ENCODE data around the gene BRF1.
"Not testable (repeated sequence)": the region's sequence is repeated elsewhere in the genome, so short reads cannot be mapped to it uniquely, and the experiment has no call there.

The BRF1 gene

GRCh38 chr14:105300542-105301102 lies at the start of gene BRF1:
Gene BRF1 (minus strand): TSS chr14:105301001. CDS start chr14:105300629, 372 bp downstream.
- ATAC-seq = peak; percentile 90 to 94

- ATAC-seq = no peak
Measured at GRCh38 chr14:105349992-105350391, 49.2 kb upstream of the BRF1 start.

GRCh38 chr14:105348945-105349699 lies 48.3 kb upstream of the BRF1 start:
- ATAC-seq = no peak

- ATAC-seq = no peak
Measured at GRCh38 chr14:105348169-105348944, 47.6 kb upstream of the BRF1 start.

GRCh38 chr14:105347587-105347968 lies 46.8 kb upstream of the BRF1 start:
- no peak for ATAC-seq

- no peak for ATAC-seq
Measured at GRCh38 chr14:105346876-105347586, 46.2 kb upstream of the BRF1 start.

GRCh38 chr14:105346200-105346533 lies 45.4 kb upstream of the BRF1 start:
- no peak for ATAC-seq

- no peak for ATAC-seq
Measured at GRCh38 chr14:105343194-105343593, 42.4 kb upstream of the BRF1 start.

- no peak for ATAC-seq
Measured at GRCh38 chr14:105340821-105341733, 40.3 kb upstream of the BRF1 start.

GRCh38 chr14:105337966-105338741 lies 37.4 kb upstream of the BRF1 start:
- no peak for ATAC-seq

- no peak for ATAC-seq
Measured at GRCh38 chr14:105337433-105337832, 36.6 kb upstream of the BRF1 start.

- ATAC-seq = no peak
Measured at GRCh38 chr14:105336477-105337287, 35.9 kb upstream of the BRF1 start.

- no peak for ATAC-seq
Measured at GRCh38 chr14:105335735-105336476, 35.1 kb upstream of the BRF1 start.

GRCh38 chr14:105335231-105335542 lies 34.4 kb upstream of the BRF1 start:
- ATAC-seq = not testable (repeated sequence)

- no peak for ATAC-seq
Measured at GRCh38 chr14:105334383-105335230, 33.8 kb upstream of the BRF1 start.

- ATAC-seq = no peak
Measured at GRCh38 chr14:105333613-105334364, 33.0 kb upstream of the BRF1 start.

- no peak for ATAC-seq
Measured at GRCh38 chr14:105333020-105333490, 32.3 kb upstream of the BRF1 start.

- no peak for ATAC-seq
Measured at GRCh38 chr14:105332350-105332874, 31.6 kb upstream of the BRF1 start.

All from activated CD4-positive, CD25-positive, alpha-beta regulatory T cell treated with anti-CD3 and anti-CD28 coated beads, Interleukin-2, amount 50 U/mL, for 24 hours (primary cell).